ENCODE measurements around the gene NCK1. TPM values are rescaled to one million over a fixed set of nuclear protein-coding genes. Genes with fewer than 3 reads are reported as not detected.

The NCK1 gene
- total and polyA plus RNA-seq, 9 of the 15 experiments (the other 6 are each of a cell fraction or from before 2014, with no cell fraction given), result 17.3 to 30.5 (median 25.0) TPM

GRCh38 chr3:136943436-136943835, 81.4 kb downstream of the NCK1 start:
- FAIRE-seq (no peak), DNase-seq (ENCODE audit: extremely low read depth in 1 of 4, low spot score in 3 of 4) (no peak), ATAC-seq (no peak)
- H2AFZ ChIP-seq (ENCODE audit: low read depth, low read length), result no peak overlapping the region
- H4K20me1 ChIP-seq (replicated peaks; ENCODE audit: control insufficient read depth, insufficient read depth, low read length), result no peaks in the 10 kb centered on the region
- H3K4me1 ChIP-seq (replicated peaks in 1 of 2; ENCODE audit: control insufficient read depth in 2 of 2, insufficient read depth in 2 of 2, low read length in 2 of 2), result no peaks in the 10 kb centered on the region
- WGBS (ENCODE audit: insufficient coverage, low coverage, missing lambda C conversion rate), result 84% methylated on average over 3 of the region's 3 CpGs
- H3K4me2 ChIP-seq (ENCODE audit: insufficient read depth, low read length), result no peak overlapping the region
- peaks cover 17% of the 10 kb centered on the region; the same call in 2 of the 3 replicates for H3K36me3 ChIP-seq (ENCODE audit: control insufficient read depth, insufficient read depth, low read length)
- intact Hi-C loops (cut with micrococcal nuclease) (no loop called here), in situ Hi-C loops (cut with MboI) (no loop called here)
- ChIA-PET POLR2A (interaction anchor here (1.0 kb wide), 1 partner anchor 19 kb away, joined by 3 read pairs; no protein-coding TSS in a partner anchor), CTCF (ENCODE audit: low intra/inter-chr PET ratio) (no interaction called here)
- H3K27me3 ChIP-seq (ENCODE audit: control insufficient read depth in 2 of 2, insufficient read depth in 2 of 2, low read length in 2 of 2), result no peaks in the 10 kb centered on the region
- H3K9me3 ChIP-seq (replicated peaks; ENCODE audit: control insufficient read depth, insufficient read depth, low read depth, low read length), result no peaks in the 10 kb centered on the region
- peaks cover 38% of the 10 kb centered on the region for H3K79me2 ChIP-seq (ENCODE audit: control insufficient read depth, insufficient read depth, low read length)
- no peak overlapping the region for H3K9ac ChIP-seq (ENCODE audit: insufficient read depth in 1 of 2, low read depth in 2 of 2, low read length in 2 of 2)
- H3K27ac ChIP-seq (ENCODE audit: extremely low read depth, low read depth, low read length), result no peak overlapping the region
- no peak overlapping the region for H3K4me3 ChIP-seq
- no peaks in the 10 kb centered on the region for H3K9me1 ChIP-seq (ENCODE audit: control insufficient read depth, insufficient read depth, low read length)
- BruUV-seq (replicated peaks), result no TSS peak
- no peak for TF ChIP-seq BCLAF1 (IDR thresholded peaks at IDR 0.05; ENCODE audit: borderline replicate concordance in 1 of 2, control insufficient read depth in 1 of 2, low read depth in 2 of 2, low read length in 1 of 2)
- no peak for TF ChIP-seq SMAD3 (CRISPR knock-in tag; conservative IDR thresholded peaks at IDR 0.05)
- no peak for TF ChIP-seq PTRF (tag; IDR thresholded peaks at IDR 0.05)
- TF ChIP-seq RUNX1 (IDR thresholded peaks at IDR 0.05; ENCODE audit: low read depth), result no peak
- no peak for TF ChIP-seq ZNF583 (CRISPR knock-in tag; IDR thresholded peaks at IDR 0.05)
- TF ChIP-seq HNRNPH1 (optimal IDR thresholded peaks at IDR 0.05; ENCODE audit: low read depth, low read length), result no peak
- TF ChIP-seq STAG1 (CRISPR knock-in tag; IDR thresholded peaks at IDR 0.05; ENCODE audit: borderline replicate concordance), result no peak
- no peak for TF ChIP-seq ERF (CRISPR knock-in tag; IDR thresholded peaks at IDR 0.05)
- no peak for TF ChIP-seq ZNF785 (CRISPR knock-in tag; IDR thresholded peaks at IDR 0.05)
- no peak for TF ChIP-seq FOS (IDR thresholded peaks at IDR 0.05; ENCODE audit: extremely low read depth, insufficient read length)
- TF ChIP-seq JUNB (CRISPR knock-in tag; conservative IDR thresholded peaks at IDR 0.05), result no peak
- no peak for TF ChIP-seq MLLT1 (IDR thresholded peaks at IDR 0.05)
